Measurements from ENCODE around the gene TK1.

DNA sequence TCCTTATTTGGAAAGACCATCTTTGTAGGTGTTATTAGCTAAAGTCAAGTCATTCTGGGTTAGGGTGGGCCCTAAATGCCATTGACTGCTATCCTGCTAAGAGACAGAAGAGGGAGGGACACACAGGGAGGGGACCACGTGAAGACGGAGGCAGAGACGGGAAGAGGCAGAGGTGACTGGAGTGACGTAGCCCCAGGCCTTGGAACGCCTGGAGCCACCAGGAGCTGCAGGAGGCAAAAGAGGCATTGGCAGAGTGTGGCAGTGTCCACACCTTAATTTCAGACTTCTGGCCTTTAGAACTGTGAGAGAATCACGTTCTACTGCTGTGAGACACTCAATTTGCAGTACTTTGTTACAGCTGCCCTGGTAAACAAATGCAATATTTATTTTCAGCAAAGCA, 13.6 kb upstream of the TK1 start:
- TF ChIP-seq, protein P1, sequence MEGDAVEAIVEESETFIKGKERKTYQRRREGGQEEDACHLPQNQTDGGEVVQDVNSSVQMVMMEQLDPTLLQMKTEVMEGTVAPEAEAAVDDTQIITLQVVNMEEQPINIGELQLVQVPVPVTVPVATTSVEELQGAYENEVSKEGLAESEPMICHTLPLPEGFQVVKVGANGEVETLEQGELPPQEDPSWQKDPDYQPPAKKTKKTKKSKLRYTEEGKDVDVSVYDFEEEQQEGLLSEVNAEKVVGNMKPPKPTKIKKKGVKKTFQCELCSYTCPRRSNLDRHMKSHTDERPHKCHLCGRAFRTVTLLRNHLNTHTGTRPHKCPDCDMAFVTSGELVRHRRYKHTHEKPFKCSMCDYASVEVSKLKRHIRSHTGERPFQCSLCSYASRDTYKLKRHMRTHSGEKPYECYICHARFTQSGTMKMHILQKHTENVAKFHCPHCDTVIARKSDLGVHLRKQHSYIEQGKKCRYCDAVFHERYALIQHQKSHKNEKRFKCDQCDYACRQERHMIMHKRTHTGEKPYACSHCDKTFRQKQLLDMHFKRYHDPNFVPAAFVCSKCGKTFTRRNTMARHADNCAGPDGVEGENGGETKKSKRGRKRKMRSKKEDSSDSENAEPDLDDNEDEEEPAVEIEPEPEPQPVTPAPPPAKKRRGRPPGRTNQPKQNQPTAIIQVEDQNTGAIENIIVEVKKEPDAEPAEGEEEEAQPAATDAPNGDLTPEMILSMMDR (IDR thresholded peaks at IDR 0.05), result no peak
- TF ChIP-seq POLR2A (IDR thresholded peaks at IDR 0.05), result no peak
- no peak for TF ChIP-seq EP300 (IDR thresholded peaks at IDR 0.05)

Data from ovary (tissue), 3 donors.